ACC112 (cell line): ENCODE results near the gene KITLG.

Source experiments
- H2AFZ ChIP-seq: fragments of 200-600 bp; sonication (generic); one replicate; pipeline ENCODE4 v1.6.0; 2017; ENCODE audit warnings: antibody characterized with exemption, low read length; ENCODE audit not compliant: unreplicated experiment
- H3K27ac ChIP-seq: fragments of 200-600 bp; sonication (generic); 2 replicates; pipeline ENCODE4 v1.5.1; 2014; ENCODE audit warnings: low read depth, mild to moderate bottlenecking, antibody characterized with exemption, low read length, moderate library complexity
- H3K27me3 ChIP-seq: fragments of 200-600 bp; sonication (generic); 2 replicates; pipeline ENCODE4 v1.6.1; 2014; ENCODE audit warnings: mild to moderate bottlenecking, antibody characterized with exemption, low read length, moderate library complexity, mixed read lengths; ENCODE audit not compliant: insufficient read depth
- H3K36me3 ChIP-seq: fragments of 200-600 bp; sonication (generic); 2 replicates; pipeline ENCODE4 v1.6.1; 2016; ENCODE audit warnings: mild to moderate bottlenecking, antibody characterized with exemption, low read length, moderate library complexity, mixed read lengths; ENCODE audit not compliant: insufficient read depth
- H3K4me1 ChIP-seq: fragments of 200-600 bp; sonication (generic); one replicate; pipeline ENCODE4 v1.6.1; 2016; ENCODE audit warnings: low read length, mixed read lengths; ENCODE audit not compliant: insufficient read depth, unreplicated experiment, control insufficient read depth
- H3K4me3 ChIP-seq: fragments of 200-600 bp; sonication (generic); 2 replicates; pipeline ENCODE4 v1.5.1; 2014; ENCODE audit warnings: mild to moderate bottlenecking, low read depth, low read length
- H3K79me2 ChIP-seq: fragments of 200-600 bp; sonication (generic); one replicate; pipeline ENCODE4 v1.6.0; 2016; ENCODE audit warnings: low read length; ENCODE audit not compliant: control insufficient read depth, unreplicated experiment, insufficient read depth

KITLG gene

GRCh38 chr12:88600272-88600671 is 20.0 kb upstream of the KITLG start:
- no peaks in the 10 kb centered on the region for H3K27me3 ChIP-seq
- H2AFZ ChIP-seq, result peak overlapping the region; percentile 66
- H3K36me3 ChIP-seq, result no peaks in the 10 kb centered on the region
- H3K27ac ChIP-seq, result peak overlapping the region; percentile 16
- peaks cover 12% of the 10 kb centered on the region for H3K4me1 ChIP-seq
- peak overlapping the region; percentile 27; the same call in 1 of the 2 replicates for H3K4me3 ChIP-seq
- no peaks in the 10 kb centered on the region for H3K79me2 ChIP-seq

GRCh38 chr12:88597365-88597764 is 17.1 kb upstream of the KITLG start:
- no peak overlapping the region for H2AFZ ChIP-seq
- no peaks in the 10 kb centered on the region for H3K79me2 ChIP-seq
- no peak overlapping the region for H3K27ac ChIP-seq
- no peaks in the 10 kb centered on the region for H3K36me3 ChIP-seq
- H3K27me3 ChIP-seq, result no peaks in the 10 kb centered on the region
- H3K4me1 ChIP-seq, result peaks cover 12% of the 10 kb centered on the region
- H3K4me3 ChIP-seq, result no peak overlapping the region

- Histone ChIP-seq H3K36me3 (no peaks in the 10 kb centered on the region), H2AFZ (no peak overlapping the region), H3K4me1 (peaks cover 9% of the 10 kb centered on the region), H3K4me3 (no peak overlapping the region), H3K79me2 (no peaks in the 10 kb centered on the region), H3K27me3 (no peaks in the 10 kb centered on the region), H3K27ac (no peak overlapping the region)
Observed at GRCh38 chr12:88595697-88596096, 15.4 kb upstream of the KITLG start.

GRCh38 chr12:88594780-88595179 is 14.5 kb upstream of the KITLG start:
- H3K27me3 ChIP-seq, result no peaks in the 10 kb centered on the region
- H3K36me3 ChIP-seq, result no peaks in the 10 kb centered on the region
- no peak overlapping the region for H2AFZ ChIP-seq
- H3K79me2 ChIP-seq, result no peaks in the 10 kb centered on the region
- H3K4me1 ChIP-seq, result no peaks in the 10 kb centered on the region
- H3K27ac ChIP-seq, result no peak overlapping the region
- no peak overlapping the region for H3K4me3 ChIP-seq

GRCh38 chr12:88591343-88591742 is 11.1 kb upstream of the KITLG start:
- Histone ChIP-seq H3K4me3 (no peak overlapping the region), H3K27ac (no peak overlapping the region), H2AFZ (no peak overlapping the region), H3K79me2 (no peaks in the 10 kb centered on the region), H3K27me3 (no peaks in the 10 kb centered on the region), H3K4me1 (no peaks in the 10 kb centered on the region), H3K36me3 (no peaks in the 10 kb centered on the region)

- Histone ChIP-seq H3K27me3 (no peaks in the 10 kb centered on the region), H3K27ac (no peak overlapping the region), H3K4me1 (no peaks in the 10 kb centered on the region), H2AFZ (no peak overlapping the region), H3K79me2 (no peaks in the 10 kb centered on the region), H3K36me3 (no peaks in the 10 kb centered on the region), H3K4me3 (no peak overlapping the region)
Observed at GRCh38 chr12:88590851-88591250, 10.6 kb upstream of the KITLG start.

GRCh38 chr12:88585077-88585476 is 4.8 kb upstream of the KITLG start:
- Histone ChIP-seq H3K36me3 (no peaks in the 10 kb centered on the region), H2AFZ (no peak overlapping the region), H3K27me3 (no peaks in the 10 kb centered on the region), H3K79me2 (peaks cover under 1% of the 10 kb centered on the region), H3K27ac (no peak overlapping the region), H3K4me3 (no peak overlapping the region), H3K4me1 (no peaks in the 10 kb centered on the region)

GRCh38 chr12:88579601-88580050 is 645 bp downstream of the KITLG start:
- Histone ChIP-seq H3K27me3 (no peaks in the 10 kb centered on the region), H3K27ac (peak overlapping the region; percentile 51), H3K4me1 (peaks cover 28% of the 10 kb centered on the region), H3K79me2 (peaks cover 54% of the 10 kb centered on the region), H3K4me3 (peak overlapping the region; percentile 96), H2AFZ (peak overlapping the region; percentile 82), H3K36me3 (no peaks in the 10 kb centered on the region)

- no peaks in the 10 kb centered on the region for H3K36me3 ChIP-seq
- H3K4me1 ChIP-seq, result peaks cover 32% of the 10 kb centered on the region
- no peaks in the 10 kb centered on the region for H3K27me3 ChIP-seq
- peak overlapping the region; percentile 51 for H3K27ac ChIP-seq
- H3K79me2 ChIP-seq, result peaks cover 58% of the 10 kb centered on the region
- H2AFZ ChIP-seq, result peak overlapping the region; percentile 63
- peak overlapping the region; percentile 96 for H3K4me3 ChIP-seq
Observed at GRCh38 chr12:88579161-88579517, 1.1 kb downstream of the KITLG start.

GRCh38 chr12:88578276-88579160 is 1.8 kb downstream of the KITLG start:
- Histone ChIP-seq H3K79me2 (peaks cover 65% of the 10 kb centered on the region), H3K4me1 (peaks cover 39% of the 10 kb centered on the region), H3K27ac (peak overlapping the region; percentile 51), H3K27me3 (no peaks in the 10 kb centered on the region), H3K36me3 (no peaks in the 10 kb centered on the region), H2AFZ (peak overlapping the region; percentile 63), H3K4me3 (peak overlapping the region; percentile 96)

- Histone ChIP-seq H3K36me3 (no peaks in the 10 kb centered on the region), H3K4me1 (peaks cover 47% of the 10 kb centered on the region), H3K27ac (peak overlapping the region; percentile 51), H3K4me3 (peak overlapping the region; percentile 96), H2AFZ (no peak overlapping the region), H3K27me3 (no peaks in the 10 kb centered on the region), H3K79me2 (peaks cover 74% of the 10 kb centered on the region)
Observed at GRCh38 chr12:88577537-88577936, 2.7 kb downstream of the KITLG start.
